TTC549 (cell line): Measurements from ENCODE around the gene C22orf23.

ENCODE experiments used
- FAIRE-seq: peaks from 2 replicates; lab custom pipeline; 2012; peaks lifted over from hg19 to GRCh38; lab: Jason Lieb, UNC

Gene C22orf23

DNA sequence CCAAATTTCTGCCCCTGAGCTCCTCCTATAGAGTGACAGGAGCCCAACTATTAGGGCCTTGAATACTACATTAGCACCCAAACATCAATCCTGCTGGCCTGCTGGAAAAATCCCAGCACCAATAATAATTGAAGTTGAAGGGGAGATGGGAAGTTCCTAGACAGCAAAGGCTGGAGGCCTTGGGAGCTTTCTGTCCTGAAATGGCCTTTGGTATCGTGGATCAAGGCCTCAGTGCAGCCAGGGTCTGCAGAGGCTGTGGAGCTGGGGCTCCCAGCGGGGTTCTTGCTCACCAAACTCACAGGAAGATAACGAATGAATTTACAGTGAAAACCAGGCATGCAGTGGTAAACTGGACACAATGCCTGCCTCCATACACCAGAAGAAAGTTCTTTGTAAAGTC, 56.5 kb downstream of the C22orf23 start:
- FAIRE-seq, result no peak

DNA sequence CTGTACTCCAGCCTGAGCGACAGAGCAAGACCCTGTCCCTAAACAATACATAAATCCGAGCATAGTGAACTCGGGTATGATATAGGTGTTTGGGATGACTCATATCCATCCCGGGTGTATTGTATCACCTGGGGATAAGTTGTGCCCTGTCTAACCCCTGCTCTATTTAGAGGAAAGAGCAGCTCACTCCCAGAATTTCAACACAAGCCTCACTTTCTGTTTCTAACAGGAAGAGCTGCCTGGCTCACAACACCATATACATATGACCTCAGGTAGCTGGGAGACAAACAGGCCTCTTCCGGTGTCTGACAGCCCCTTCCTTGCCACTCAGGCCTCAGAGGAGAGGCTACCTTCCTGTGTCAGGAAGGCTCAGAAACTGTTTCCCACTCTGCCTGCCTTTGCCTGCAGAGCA, 57.2 kb downstream of the C22orf23 start:
- no peak for FAIRE-seq

DNA sequence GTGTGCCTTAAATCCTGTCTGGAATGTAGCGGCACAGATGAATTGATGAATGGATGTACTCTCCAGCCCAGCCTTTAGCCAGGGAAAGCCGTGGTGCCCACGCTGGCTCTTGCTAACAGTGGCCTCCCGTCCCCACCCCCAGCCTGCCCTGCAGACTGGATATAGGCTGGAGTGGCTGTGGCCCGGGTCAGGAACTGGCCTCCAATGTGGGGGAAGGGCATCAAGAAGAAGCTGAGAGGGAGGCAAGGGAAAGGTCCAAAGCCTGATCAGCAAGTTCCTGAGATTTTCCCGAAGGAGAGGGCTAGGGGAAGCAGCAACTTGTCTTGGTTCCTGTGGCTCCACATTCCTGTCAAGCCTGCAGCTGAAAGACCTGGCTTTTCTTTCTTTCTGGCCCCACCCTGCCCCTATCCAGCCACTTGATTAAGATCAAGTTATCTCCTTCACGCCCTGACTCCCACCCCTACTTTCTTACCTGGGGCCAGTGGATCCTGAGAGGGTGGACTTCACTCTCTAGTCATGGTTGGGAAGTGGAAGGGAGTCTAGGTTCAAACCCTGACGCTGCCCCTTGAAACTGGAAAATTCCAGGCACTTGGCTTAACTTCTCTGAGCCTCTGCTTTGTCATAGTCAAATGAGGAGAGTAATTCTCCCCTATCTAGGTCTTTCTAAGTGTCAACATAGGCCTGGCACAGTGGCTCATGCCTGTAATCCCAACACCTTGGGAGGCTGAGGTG, 58.3 kb downstream of the C22orf23 start:
- FAIRE-seq, result no peak

DNA sequence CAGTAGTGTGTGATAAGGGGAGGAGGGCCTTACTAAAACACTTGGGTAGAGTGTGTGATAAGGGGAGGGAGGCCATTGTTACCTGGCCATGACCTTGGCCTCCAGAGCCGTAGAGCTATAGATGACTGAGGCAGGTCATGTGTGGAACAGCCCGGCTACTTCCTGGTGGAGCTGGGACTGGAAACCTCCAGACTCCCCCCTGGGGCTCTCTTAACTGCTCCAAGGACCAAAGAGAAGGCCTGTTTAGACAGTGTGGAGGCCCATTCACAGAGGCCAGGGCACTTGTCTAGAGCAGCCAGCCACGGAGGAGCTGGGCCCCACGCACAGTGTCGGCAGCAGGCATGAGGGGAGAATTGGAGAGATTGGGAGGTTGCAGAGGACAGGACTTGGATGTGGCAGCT, 59.8 kb downstream of the C22orf23 start:
- FAIRE-seq, result no peak
